A549 (cell line): ENCODE data around the gene TTLL11. TPM values are rescaled to one million over a fixed set of nuclear protein-coding genes. Genes with fewer than 3 reads are reported as not detected.
A peak's percentile ranks its signal among the peaks of the same experiment; 100 is the strongest.

ENCODE experiments used
- ATAC-seq, 2 experiments: fragments of 200-7000 bp in 1 of 2; fragments of >200 bp in 1 of 2; cut with Nextera tagmentation in 1 of 2; cut with Tn5 transposase in 1 of 2; 3 replicates each; pipeline versions ENCODE4 v1.8.0 to v1.9.1; 2018 to 2020; ENCODE audit warnings: mild to moderate bottlenecking in 1 of 2, moderate library complexity in 1 of 2
- CTCF ChIA-PET: fragments of 300-600 bp; sonication (Branson Sonifier 250); formaldehyde crosslinking; extraction: SDS; loops from one replicate; lab custom pipeline; 2021; ENCODE audit warnings: antibody characterized with exemption, inconsistent platforms; lab: Yijun Ruan, JAX
- POLR2A ChIA-PET: fragments of 350-600 bp; formaldehyde crosslinking; extraction: SDS; loops from one replicate; lab custom pipeline; 2021; ENCODE audit warnings: antibody characterized with exemption, inconsistent platforms; lab: Yijun Ruan, JAX
- DNase-seq, 2 experiments: peaks; one replicate each; pipeline versions ENCODE4 v3.0.0 to v3.0.0-alpha.2; 2011 to 2016; ENCODE audit warnings: low read depth in 1 of 2, low spot score in 1 of 2
- FAIRE-seq: peaks from 2 replicates; lab custom pipeline; 2011; peaks lifted over from hg19 to GRCh38; lab: Jason Lieb, UNC
- H3K27ac ChIP-seq, 2 experiments: fragments of >200 bp; sonication (Bioruptor Twin); formaldehyde crosslinking; 3 replicates each; pipeline ENCODE4 v1.5.1; 2016 to 2017
- H3K4me1 ChIP-seq: fragments of >200 bp; sonication (Bioruptor Twin); formaldehyde crosslinking; 3 replicates; pipeline ENCODE4 v1.6.1; 2016
- H3K4me2 ChIP-seq: fragments of >200 bp; sonication (Bioruptor Twin); formaldehyde crosslinking; 3 replicates; pipeline ENCODE4 v1.6.1; 2016
- H3K4me3 ChIP-seq: fragments of >200 bp; sonication (Bioruptor Twin); formaldehyde crosslinking; 3 replicates; pipeline ENCODE4 v1.5.1; 2016
- H3K9me3 ChIP-seq: fragments of >200 bp; sonication (Bioruptor Twin); formaldehyde crosslinking; 3 replicates; pipeline ENCODE4 v1.6.1; 2016
- CBX2 ChIP-seq: fragments of 200-600 bp; sonication (generic); IDR thresholded peaks from 2 replicates; pipeline ENCODE4 v1.6.1; 2016; ENCODE audit warnings: low read depth, mild to moderate bottlenecking, borderline replicate concordance
- CHD2 ChIP-seq: fragments of 150-350 bp; IDR thresholded peaks from 2 replicates; pipeline ENCODE4 v1.6.1; 2014; ENCODE audit warnings: low read length; ENCODE audit not compliant: partially characterized antibody
- CHD4 ChIP-seq: fragments of 200-600 bp; sonication (generic); IDR thresholded peaks from 2 replicates; pipeline ENCODE4 v1.6.1; 2016; ENCODE audit warnings: antibody characterized with exemption, mild to moderate bottlenecking, borderline replicate concordance
- EHF ChIP-seq: fragments of 250-450 bp; sonication (Bioruptor Pico); IDR thresholded peaks from 2 replicates; pipeline ENCODE4 v1.5.0; 2020; ENCODE audit warnings: mild to moderate bottlenecking
- EHMT2 ChIP-seq: fragments of 200-600 bp; sonication (generic); IDR thresholded peaks from 2 replicates; pipeline ENCODE4 v1.6.1; 2016; ENCODE audit warnings: antibody characterized with exemption, low read depth, mild to moderate bottlenecking, moderate library complexity
- EP300 ChIP-seq, 2 experiments: fragments of >200 bp; sonication (Bioruptor Twin); formaldehyde crosslinking; IDR thresholded peaks; 2 replicates in 1 of 2; 3 replicates in 1 of 2; pipeline ENCODE4 v1.6.1; 2016 to 2017
- ESRRA ChIP-seq: fragments of 150-350 bp; IDR thresholded peaks from 2 replicates; pipeline ENCODE4 v1.6.1; 2014; ENCODE audit warnings: mild to moderate bottlenecking, low read length, borderline replicate concordance
- FOSB ChIP-seq: fragments of 250-450 bp; sonication (Bioruptor Pico); IDR thresholded peaks from 2 replicates; pipeline ENCODE4 v1.5.0; 2020; ENCODE audit warnings: mild to moderate bottlenecking, moderate library complexity
- FOXS1 ChIP-seq: fragments of 250-450 bp; sonication (Bioruptor Pico); IDR thresholded peaks from 2 replicates; pipeline ENCODE4 v1.5.0; 2020; ENCODE audit warnings: mild to moderate bottlenecking, moderate library complexity
- HEYL ChIP-seq: fragments of 250-450 bp; sonication (Bioruptor Pico); IDR thresholded peaks from 2 replicates; pipeline ENCODE4 v1.8.0; 2021; ENCODE audit warnings: mild to moderate bottlenecking, moderate library complexity
- HOXB13 ChIP-seq: fragments of 250-450 bp; sonication (Bioruptor Pico); IDR thresholded peaks from 2 replicates; pipeline ENCODE4 v1.5.0; 2020; ENCODE audit warnings: low read depth, mild to moderate bottlenecking, moderate library complexity
- JUNB ChIP-seq: fragments of >200 bp; sonication (Bioruptor Twin); formaldehyde crosslinking; IDR thresholded peaks from 2 replicates; pipeline ENCODE4 v1.6.1; 2016
- KDM5A ChIP-seq: fragments of 200-600 bp; sonication (generic); IDR thresholded peaks from 2 replicates; pipeline ENCODE4 v1.6.1; 2016; ENCODE audit warnings: antibody characterized with exemption, mild to moderate bottlenecking
- MAZ ChIP-seq: fragments of 150-350 bp; IDR thresholded peaks from 2 replicates; pipeline ENCODE4 v1.6.1; 2014; ENCODE audit warnings: antibody characterized with exemption, low read depth, low read length, borderline replicate concordance
- MYC ChIP-seq: IDR thresholded peaks from 2 replicates; pipeline ENCODE4 v1.6.1; 2012; ENCODE audit warnings: mild to moderate bottlenecking, inconsistent platforms, low read length, improper control_type of control experiment, borderline replicate concordance
- NPAS2 ChIP-seq: fragments of 250-450 bp; sonication (Bioruptor Pico); IDR thresholded peaks from 2 replicates; pipeline ENCODE4 v1.8.0; 2022; ENCODE audit warnings: mild to moderate bottlenecking, moderate library complexity, borderline replicate concordance
- POLR2AphosphoS2 ChIP-seq: conservative IDR thresholded peaks from 2 replicates; pipeline ENCODE4 v1.6.1; 2012; ENCODE audit warnings: low read length, improper control_type of control experiment, inconsistent platforms
- SMC3 ChIP-seq: fragments of >200 bp; sonication (Bioruptor Twin); formaldehyde crosslinking; IDR thresholded peaks from 3 replicates; pipeline ENCODE4 v1.6.1; 2018; ENCODE audit warnings: inconsistent platforms
- TFCP2L1 ChIP-seq: fragments of 250-450 bp; sonication (Bioruptor Pico); IDR thresholded peaks from 2 replicates; pipeline ENCODE4 v1.5.0; 2021; ENCODE audit warnings: mild to moderate bottlenecking
- ZNF302 ChIP-seq: fragments of 250-450 bp; sonication (Bioruptor Pico); IDR thresholded peaks from 2 replicates; pipeline ENCODE4 v1.9.0; 2021; ENCODE audit warnings: inconsistent platforms, mild to moderate bottlenecking, moderate library complexity
- ZSCAN20 ChIP-seq: fragments of 250-450 bp; sonication (Bioruptor Pico); IDR thresholded peaks from 2 replicates; pipeline ENCODE4 v1.8.0; 2022; ENCODE audit warnings: mild to moderate bottlenecking, moderate library complexity
- WGBS: methylation state at CpG from one replicate; pipeline ENCODE4 v1.1.6; 2017; ENCODE audit errors: missing lambda C conversion rate; 5-methylcytosine and 5-hydroxymethylcytosine counted together
- polyA plus RNA-seq, 4 experiments: library from polyadenylated mRNA; depleted of rRNA in 3 of 4; stranded (reverse); fragments of >200 nt; fragmentation: RNase III in 1 of 4; extraction: RNeasy Plus Mini Kit Qiagen cat#74134 plus additional on column Dnase treatment in 1 of 4; gene quantifications; 2 replicates in 3 of 4; 3 replicates in 1 of 4; pipeline ENCODE4 v1.2.3, GENCODE V29; 2011 to 2017
- TF ChIP-seq, protein P1 (sequence below): IDR thresholded peaks from 2 replicates; pipeline ENCODE4 v1.6.1; 2012
- TF ChIP-seq, protein P2 (sequence below): fragments of >200 bp; sonication (Bioruptor Twin); formaldehyde crosslinking; IDR thresholded peaks from 3 replicates; pipeline ENCODE4 v1.6.1; 2016
- TF ChIP-seq, protein P3 (sequence below): fragments of 150-350 bp; IDR thresholded peaks from 2 replicates; pipeline ENCODE4 v1.6.1; 2014; ENCODE audit warnings: low read depth, mild to moderate bottlenecking, low read length
- TF ChIP-seq, protein P4 (sequence below): fragments of 450-650 bp; IDR thresholded peaks from 2 replicates; pipeline ENCODE4 v1.6.1; 2014; ENCODE audit warnings: antibody characterized with exemption
- TF ChIP-seq, protein P5 (sequence below): fragments of >200 bp; sonication (Bioruptor Twin); formaldehyde crosslinking; IDR thresholded peaks from 2 replicates; pipeline ENCODE4 v1.6.1; 2016
- TF ChIP-seq, protein P6 (sequence below): fragments of 250-450 bp; sonication (Bioruptor Pico); IDR thresholded peaks from 2 replicates; pipeline ENCODE4 v1.5.0; 2020; ENCODE audit warnings: low read depth, mild to moderate bottlenecking, moderate library complexity

TTLL11 gene
- polyA plus RNA-seq, 2 of the 4 experiments (the other 2 are of a cell fraction), result 1.8 to 2.6 TPM

DNA sequence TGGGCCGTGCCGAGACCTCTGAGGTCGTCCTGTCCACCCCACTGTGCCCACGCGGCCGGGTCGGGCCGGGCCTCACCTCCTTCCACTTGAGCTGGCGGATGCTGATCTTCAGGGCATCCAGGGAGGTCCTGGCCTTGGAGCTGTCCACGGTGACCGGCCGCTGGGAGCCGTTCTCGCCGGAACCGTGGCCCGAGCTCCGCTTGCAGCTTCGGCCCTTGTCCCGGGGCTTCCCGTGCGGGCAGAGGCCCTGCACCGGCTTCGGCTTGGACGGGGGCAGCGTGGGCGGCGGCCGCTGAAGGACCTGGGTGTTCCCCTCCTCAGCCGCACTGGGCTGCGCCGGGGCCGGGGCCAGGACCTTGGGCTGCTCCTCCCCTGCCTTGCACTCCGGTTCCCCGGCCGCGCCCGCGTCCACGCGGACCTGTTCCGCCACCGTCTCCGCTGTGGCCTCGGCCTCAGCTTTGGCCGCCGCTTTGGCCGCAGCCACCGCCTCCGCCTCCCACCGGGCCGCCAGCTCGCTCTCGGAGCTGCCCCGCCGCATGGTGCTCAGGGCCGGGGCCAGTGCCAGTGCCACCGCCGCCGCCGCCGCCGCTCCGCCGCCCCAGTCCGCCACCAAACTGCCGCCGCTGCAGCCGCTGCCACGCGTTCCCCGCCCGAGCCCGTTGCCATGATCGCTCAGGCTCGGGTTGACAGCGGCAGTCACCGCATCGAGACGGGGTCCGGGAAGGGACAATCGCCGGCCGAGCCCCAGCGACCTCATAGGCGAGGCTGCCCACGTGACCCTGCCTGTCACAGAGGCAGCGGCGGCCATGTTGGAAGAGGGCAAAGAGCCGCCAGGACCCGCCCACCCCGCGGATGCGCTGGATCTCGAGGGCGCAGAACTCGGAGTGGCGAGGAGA is at the start of gene TTLL11 (continued):
- TF ChIP-seq, protein P1, sequence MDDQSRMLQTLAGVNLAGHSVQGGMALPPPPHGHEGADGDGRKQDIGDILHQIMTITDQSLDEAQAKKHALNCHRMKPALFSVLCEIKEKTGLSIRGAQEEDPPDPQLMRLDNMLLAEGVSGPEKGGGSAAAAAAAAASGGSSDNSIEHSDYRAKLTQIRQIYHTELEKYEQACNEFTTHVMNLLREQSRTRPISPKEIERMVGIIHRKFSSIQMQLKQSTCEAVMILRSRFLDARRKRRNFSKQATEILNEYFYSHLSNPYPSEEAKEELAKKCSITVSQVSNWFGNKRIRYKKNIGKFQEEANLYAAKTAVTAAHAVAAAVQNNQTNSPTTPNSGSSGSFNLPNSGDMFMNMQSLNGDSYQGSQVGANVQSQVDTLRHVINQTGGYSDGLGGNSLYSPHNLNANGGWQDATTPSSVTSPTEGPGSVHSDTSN, result no peak
- TF ChIP-seq SMC3 (0 out of 3 replicates have a peak, but pooled peaks have one; percentile 11), MYC (peak; percentile 60; the same call in 1 of the 2 replicates), EHMT2 (no peak), HOXB13 (CRISPR knock-in tag) (no peak), TFCP2L1 (CRISPR knock-in tag) (no peak), ZNF302 (no peak), EP300 (IDR thresholded peaks at IDR 0.05) (no peak)
- TF ChIP-seq, protein P2, sequence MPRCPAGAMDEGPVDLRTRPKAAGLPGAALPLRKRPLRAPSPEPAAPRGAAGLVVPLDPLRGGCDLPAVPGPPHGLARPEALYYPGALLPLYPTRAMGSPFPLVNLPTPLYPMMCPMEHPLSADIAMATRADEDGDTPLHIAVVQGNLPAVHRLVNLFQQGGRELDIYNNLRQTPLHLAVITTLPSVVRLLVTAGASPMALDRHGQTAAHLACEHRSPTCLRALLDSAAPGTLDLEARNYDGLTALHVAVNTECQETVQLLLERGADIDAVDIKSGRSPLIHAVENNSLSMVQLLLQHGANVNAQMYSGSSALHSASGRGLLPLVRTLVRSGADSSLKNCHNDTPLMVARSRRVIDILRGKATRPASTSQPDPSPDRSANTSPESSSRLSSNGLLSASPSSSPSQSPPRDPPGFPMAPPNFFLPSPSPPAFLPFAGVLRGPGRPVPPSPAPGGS, result no peak
- TF ChIP-seq, protein P3, sequence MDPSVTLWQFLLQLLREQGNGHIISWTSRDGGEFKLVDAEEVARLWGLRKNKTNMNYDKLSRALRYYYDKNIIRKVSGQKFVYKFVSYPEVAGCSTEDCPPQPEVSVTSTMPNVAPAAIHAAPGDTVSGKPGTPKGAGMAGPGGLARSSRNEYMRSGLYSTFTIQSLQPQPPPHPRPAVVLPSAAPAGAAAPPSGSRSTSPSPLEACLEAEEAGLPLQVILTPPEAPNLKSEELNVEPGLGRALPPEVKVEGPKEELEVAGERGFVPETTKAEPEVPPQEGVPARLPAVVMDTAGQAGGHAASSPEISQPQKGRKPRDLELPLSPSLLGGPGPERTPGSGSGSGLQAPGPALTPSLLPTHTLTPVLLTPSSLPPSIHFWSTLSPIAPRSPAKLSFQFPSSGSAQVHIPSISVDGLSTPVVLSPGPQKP, result no peak
- TF ChIP-seq, protein P4, sequence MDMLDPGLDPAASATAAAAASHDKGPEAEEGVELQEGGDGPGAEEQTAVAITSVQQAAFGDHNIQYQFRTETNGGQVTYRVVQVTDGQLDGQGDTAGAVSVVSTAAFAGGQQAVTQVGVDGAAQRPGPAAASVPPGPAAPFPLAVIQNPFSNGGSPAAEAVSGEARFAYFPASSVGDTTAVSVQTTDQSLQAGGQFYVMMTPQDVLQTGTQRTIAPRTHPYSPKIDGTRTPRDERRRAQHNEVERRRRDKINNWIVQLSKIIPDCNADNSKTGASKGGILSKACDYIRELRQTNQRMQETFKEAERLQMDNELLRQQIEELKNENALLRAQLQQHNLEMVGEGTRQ, result peak; percentile 98

DNA sequence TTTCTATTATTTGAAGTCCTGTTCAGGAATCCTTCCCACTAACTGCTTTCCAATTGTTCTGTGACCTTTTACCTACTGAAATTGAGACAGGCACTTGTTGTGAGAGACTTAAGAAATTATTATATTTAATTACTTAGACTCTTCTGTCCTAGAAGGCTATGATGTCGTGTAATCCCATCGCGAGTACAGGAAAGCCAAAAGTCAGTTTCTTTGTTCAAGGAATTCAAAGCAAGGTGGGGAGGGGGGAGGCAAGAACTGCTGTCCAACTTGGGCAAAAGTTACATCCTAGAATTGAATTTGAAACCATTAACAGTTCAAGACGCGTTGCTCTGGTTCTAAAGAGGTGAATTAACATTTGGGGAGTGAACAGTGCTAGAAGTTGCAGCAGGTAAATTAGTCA is 48.6 kb upstream of the TTLL11 start:
- 93% methylated on average over 5 of the region's 5 CpGs for WGBS
- no peak for FAIRE-seq

More for the DNA sequence above, 48.6 kb upstream of the TTLL11 start:
- ChIA-PET POLR2A (no interaction called here), CTCF (interaction anchor here (0.6 to 7.8 kb wide), 3 partner anchors 10 to 30 kb away, joined by 3 to 97 read pairs (median 3); no protein-coding TSS in a partner anchor)
- Histone ChIP-seq H3K9me3 (no peaks in the 10 kb centered on the region), H3K4me2 (no peak overlapping the region), H3K4me1 (no peaks in the 10 kb centered on the region), H3K4me3 (no peak overlapping the region), H3K27ac (no peak overlapping the region)
- no peak for DNase-seq
- ATAC-seq, result no peak
- TF ChIP-seq, protein P5, sequence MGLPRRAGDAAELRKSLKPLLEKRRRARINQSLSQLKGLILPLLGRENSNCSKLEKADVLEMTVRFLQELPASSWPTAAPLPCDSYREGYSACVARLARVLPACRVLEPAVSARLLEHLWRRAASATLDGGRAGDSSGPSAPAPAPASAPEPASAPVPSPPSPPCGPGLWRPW, result no peak
- TF ChIP-seq, protein P6, sequence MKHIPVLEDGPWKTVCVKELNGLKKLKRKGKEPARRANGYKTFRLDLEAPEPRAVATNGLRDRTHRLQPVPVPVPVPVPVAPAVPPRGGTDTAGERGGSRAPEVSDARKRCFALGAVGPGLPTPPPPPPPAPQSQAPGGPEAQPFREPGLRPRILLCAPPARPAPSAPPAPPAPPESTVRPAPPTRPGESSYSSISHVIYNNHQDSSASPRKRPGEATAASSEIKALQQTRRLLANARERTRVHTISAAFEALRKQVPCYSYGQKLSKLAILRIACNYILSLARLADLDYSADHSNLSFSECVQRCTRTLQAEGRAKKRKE (CRISPR knock-in tag), result no peak
- TF ChIP-seq JUNB, result no peak
- no peak for TF ChIP-seq ESRRA
- no peak for TF ChIP-seq ZSCAN20 (CRISPR knock-in tag)
- TF ChIP-seq FOSB, result no peak
- TF ChIP-seq EHMT2, result no peak
- no peak for TF ChIP-seq CHD4
- no peak for TF ChIP-seq HEYL
- TF ChIP-seq, protein P4, result no peak
- no peak for TF ChIP-seq POLR2AphosphoS2
- TF ChIP-seq NPAS2 (CRISPR knock-in tag), result no peak
- no peak for TF ChIP-seq CBX2
- TF ChIP-seq EHF, result no peak
- TF ChIP-seq MAZ, result no peak
- TF ChIP-seq FOXS1 (CRISPR knock-in tag), result no peak
- no peak for TF ChIP-seq KDM5A
- TF ChIP-seq CHD2, result no peak
